Stimulated activated CD8-positive, alpha-beta memory T cell treated with anti-CD3 and anti-CD28 coated beads, Interleukin-12 subunit alpha, Interleukin-12 subunit beta, amount 100 ng/mL, for 4 hours (primary cell): ENCODE data around the gene MYOCOS.
"Not testable (repeated sequence)": the region's sequence is repeated elsewhere in the genome, so short reads cannot be mapped to it uniquely, and the experiment has no call there.

Experiments
- DNase-seq: peaks from one replicate; pipeline ENCODE4 v3.0.0-alpha.2; 2020; ENCODE audit warnings: low read depth

The MYOCOS gene, protein sequence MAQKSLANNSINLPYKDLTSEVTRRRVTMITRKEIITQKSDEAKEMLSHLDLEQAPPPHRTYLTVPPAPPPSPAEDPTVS

GRCh38 chr1:171622152-171622462, at the start of gene MYOCOS:
MYOCOS (plus strand) TSS chr1:171622243; CDS start chr1:171623884, 1,641 bp downstream.
- DNase-seq, result no peak

- DNase-seq, result no peak
These were observed 45.9 kb upstream of the MYOCOS start for GRCh38 chr1:171576144-171576543.

GRCh38 chr1:171581226-171581625, 40.8 kb upstream of the MYOCOS start:
- no peak for DNase-seq

DNA sequence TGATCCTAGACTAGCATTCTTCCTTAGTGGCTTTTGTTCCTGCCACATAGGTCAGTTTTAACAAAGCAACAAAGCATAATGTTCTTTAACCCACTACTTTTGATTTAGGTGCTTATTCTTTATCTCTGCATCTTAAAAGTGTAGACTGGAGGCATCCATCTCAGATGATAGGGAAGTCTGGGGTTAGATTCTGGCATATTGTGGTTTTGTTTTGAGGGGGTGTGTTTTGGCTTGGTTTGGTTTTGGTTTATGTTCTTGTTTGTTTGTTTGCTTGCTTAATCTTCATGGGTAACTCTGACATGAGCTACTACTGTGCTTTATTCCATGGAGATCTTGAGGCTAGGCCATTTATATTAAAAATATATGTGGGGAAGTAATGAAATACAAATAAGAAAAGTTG, 40.3 kb upstream of the MYOCOS start:
- no peak for DNase-seq

DNA sequence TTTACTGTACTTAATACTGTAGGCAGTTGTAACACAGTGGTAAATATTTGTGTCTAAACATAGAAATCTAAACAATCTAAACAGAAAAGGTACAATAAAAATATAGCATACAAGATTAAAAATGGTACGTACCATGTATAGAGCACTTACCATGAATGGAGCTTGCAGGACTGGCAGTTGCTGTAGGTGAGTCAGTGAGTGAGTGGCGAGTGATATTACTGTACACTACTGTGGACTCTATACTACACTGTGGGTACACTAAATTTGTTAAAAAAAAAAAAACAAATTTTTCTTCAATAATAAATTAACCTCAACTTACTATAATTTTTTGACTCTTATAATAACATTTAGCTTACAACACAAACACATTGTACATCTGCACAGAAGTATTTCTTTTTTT, 39.5 kb upstream of the MYOCOS start:
- DNase-seq, result no peak

- no peak for DNase-seq
These were observed 38.3 kb upstream of the MYOCOS start for GRCh38 chr1:171583591-171584201.

DNA sequence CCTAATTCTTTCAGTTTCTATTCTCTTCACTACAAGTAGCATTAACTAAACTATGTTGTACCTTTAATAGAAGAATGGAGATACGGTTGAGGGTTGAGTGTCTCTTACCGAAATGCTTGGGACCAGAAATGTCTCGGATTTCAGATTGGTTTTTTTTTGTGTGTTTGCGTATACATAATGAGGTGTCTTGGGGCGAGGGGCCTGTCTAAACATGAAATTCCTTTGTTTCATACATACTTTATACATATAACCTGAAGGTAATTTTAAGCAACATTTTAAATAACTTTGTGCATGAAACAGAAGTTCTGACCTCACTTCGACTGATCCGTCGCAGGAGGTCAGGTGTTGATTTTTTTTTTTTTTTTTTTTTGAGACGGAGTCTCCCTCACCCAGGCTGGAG, 36.3 kb upstream of the MYOCOS start:
- no peak for DNase-seq

DNA sequence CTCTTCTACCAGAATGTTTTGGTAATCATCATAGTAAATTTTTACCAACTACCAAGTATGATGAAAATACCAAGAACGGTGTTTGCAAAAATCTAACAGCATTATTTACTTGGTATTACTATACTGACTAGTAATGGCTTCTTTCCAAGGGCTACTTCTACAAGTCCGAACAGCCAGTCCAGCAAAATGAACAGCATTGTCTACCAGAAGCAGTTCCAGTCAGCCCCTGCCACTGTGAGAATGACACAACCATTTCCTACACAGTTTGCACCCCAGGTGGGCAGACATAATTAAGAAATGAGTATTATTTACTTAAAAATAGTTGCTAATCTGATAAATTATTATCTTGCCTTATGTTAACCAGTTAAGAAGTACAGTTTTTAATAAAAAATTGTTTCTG, 33.8 kb upstream of the MYOCOS start:
- DNase-seq, result no peak

- no peak for DNase-seq
These were observed 32.0 kb upstream of the MYOCOS start for GRCh38 chr1:171590022-171590421.

DNA sequence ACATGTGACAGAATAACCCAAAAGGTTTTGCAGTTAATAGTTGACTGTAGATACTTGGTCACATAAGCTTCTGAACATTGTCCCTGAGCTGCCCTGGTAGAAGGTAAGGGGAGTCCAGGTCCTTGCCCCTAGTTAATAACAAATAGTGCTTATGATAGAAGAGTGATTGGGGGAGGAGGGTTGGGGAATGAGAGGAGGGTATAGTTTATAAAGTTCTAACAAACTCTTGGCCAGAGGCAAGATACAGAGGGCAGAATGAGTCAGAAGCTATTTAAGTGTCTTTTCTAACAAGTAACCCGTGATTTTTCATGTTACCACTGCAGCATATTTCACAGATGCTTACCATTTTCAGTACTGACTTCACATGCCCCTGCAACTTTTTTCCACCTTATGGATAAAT, 26.7 kb upstream of the MYOCOS start:
- no peak for DNase-seq

- no peak for DNase-seq
These were observed 25.9 kb upstream of the MYOCOS start for GRCh38 chr1:171596119-171596518.

GRCh38 chr1:171596705-171597104, 25.3 kb upstream of the MYOCOS start:
- no peak for DNase-seq

GRCh38 chr1:171597203-171597602, 24.8 kb upstream of the MYOCOS start:
- DNase-seq, result no peak

DNA sequence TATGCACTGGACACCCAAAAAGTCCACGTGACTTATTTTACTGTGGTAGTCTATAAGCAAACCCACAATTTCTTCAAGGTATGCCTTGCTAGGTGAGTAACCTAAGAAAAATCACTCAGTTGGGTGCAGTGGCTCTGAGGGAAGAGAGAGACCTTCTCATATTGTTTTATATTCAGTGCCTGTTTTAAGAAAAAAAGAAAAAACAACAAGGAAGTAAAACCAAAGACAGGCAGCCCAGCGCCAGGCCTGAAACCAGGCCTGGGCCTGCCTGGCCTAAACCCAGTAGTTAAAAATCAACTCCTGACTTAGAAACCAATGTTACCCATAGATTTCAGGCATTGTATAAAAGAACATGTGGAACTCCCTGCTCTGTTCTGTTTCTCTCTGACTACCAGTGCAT, 21.7 kb upstream of the MYOCOS start:
- not testable (repeated sequence) for DNase-seq

- no peak for DNase-seq
These were observed 21.2 kb upstream of the MYOCOS start for GRCh38 chr1:171600862-171601261.

DNA sequence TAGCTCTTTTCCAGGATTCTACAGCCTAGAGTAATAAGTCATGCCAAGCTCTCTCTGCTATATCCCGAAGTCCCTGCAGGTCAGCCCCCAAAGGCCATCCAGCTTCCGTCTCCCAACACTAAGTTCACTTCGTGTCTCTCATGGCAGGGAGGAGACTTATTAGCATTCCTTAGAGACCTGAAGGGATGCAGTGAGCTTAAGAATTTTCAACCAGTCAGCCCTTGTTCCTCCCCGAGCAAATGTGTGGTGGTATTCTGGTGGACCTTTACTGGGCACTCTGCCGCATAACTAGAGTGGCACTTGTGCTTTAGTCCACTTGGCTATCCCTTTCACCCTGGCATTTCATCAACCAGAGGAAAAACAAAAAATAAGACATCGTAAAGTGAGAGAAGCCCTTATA, 19.0 kb upstream of the MYOCOS start:
- DNase-seq, result not testable (repeated sequence)

DNA sequence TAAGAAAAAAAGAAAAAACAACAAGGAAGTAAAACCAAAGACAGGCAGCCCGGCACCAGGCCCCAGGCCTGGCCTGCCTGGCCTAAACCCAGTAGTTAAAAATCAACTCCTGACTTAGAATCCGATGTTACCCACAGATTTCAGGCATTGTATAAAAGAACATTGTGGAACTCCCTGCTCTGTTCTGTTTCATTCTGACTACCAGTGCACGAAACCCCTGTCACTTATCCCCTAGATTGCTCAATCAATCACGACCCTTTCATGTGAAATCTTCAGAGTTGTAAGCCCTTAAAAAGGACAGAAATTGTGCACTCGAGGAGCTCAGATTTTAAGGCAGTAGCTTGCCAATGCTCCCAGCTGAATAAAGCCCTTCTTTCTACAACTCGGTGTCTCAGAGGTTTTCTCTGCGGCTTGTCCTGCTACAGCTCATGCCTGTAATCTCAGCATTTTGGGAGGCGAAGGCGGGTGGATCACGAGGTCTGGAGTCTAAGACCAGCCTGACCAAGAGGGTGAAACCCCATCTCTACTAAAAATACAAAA, 15.6 kb upstream of the MYOCOS start:
- no peak for DNase-seq

DNA sequence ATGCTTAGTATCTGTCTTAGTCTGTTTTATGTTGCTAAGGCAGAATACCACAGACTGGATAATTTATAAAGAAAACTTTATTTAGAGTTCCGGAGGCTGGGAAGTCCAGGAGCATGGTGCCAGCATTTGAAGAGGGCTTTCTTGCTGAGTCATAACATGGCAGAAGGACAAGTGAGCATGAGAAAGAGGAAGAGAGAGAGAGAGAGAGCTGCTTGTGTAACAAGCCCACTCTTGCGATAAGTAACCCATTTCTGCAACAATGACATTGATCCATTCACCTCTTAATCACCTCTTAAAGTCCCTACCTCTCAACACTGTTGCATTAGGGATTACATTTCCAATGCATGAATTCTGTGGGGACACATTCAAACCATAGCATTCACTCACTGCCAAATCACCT, 11.7 kb upstream of the MYOCOS start:
- DNase-seq, result no peak

GRCh38 chr1:171611306-171611705, 10.7 kb upstream of the MYOCOS start:
- no peak for DNase-seq

GRCh38 chr1:171613282-171613681, 8.8 kb upstream of the MYOCOS start:
- no peak for DNase-seq

DNA sequence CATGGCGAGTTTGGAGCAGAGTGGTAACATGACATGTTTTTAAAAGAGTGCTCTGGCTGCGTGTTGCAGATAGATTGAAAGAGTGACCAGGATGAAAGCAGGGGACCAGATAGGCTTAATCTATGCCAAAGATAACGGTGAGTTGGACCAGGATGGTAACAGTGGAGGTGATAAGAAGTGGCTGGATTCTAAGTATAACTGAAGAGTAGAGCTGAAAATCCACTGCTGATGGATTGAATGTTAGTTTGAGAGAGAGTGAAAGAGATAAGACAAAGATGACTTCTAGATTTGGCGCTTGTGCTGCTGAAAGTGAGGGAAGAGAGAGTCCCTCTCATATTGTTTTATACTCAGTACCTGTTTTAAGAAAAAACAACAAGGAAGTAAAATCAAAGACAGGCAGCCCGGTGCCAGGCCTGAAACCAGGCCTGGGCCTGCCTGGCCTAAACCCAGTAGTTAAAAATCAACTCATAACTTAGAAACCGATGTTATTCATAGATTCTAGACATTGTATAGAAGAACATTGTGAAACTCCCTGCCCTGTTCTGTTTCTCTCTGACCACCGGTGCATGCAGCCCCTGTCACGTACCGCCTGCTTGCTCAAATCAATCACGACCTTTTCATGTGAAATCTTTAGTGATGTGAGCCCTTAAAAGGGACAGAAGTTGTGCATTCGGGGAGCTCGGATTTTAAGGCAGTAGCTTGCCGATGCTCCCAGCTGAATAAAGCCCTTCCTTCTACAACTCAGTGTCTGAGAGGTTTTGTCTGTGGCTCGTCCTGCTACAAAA, 6.7 kb upstream of the MYOCOS start:
- DNase-seq, result not testable (repeated sequence)

- DNase-seq, result no peak
These were observed 5.5 kb upstream of the MYOCOS start for GRCh38 chr1:171616586-171616985.

DNA sequence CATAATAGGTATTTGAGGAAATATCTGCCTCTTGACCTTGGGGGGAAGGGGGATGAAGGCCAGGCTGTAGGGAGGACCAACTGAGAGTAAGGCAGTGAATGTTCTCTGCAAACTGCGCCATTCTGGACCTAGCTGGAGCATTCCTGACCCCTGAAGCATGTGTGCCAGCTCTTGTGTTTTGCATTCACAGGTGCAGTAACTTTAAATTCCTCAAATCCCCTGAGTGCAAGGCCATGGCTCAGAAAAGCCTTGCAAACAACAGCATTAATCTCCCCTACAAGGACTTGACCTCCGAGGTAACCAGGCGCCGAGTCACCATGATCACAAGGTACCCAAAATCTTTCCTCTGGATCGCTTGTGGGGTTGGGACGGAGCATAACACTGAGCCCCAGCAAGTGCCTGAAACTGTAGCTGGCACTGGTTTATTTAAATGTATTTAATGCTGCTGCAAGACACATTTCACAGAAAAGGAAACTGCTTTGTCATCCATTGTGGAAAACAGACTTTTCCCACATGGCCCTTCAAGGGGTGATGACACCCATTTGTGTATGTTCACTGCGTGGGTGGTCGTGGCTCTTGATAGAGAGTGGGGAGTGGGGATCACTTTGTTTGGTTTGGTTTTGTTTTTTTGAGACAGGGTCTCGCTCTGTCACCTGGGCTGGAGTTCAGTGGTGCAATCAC, 1.7 kb downstream of the MYOCOS start:
- DNase-seq, result no peak
